ENCODE data around the gene CD300LF. TPM values are rescaled to one million over a fixed set of nuclear protein-coding genes. Genes with fewer than 3 reads are reported as not detected.

The CD300LF gene
- total and polyA plus RNA-seq, 2 donors from 2014 or later: 0.49 to 3.1 TPM

DNA sequence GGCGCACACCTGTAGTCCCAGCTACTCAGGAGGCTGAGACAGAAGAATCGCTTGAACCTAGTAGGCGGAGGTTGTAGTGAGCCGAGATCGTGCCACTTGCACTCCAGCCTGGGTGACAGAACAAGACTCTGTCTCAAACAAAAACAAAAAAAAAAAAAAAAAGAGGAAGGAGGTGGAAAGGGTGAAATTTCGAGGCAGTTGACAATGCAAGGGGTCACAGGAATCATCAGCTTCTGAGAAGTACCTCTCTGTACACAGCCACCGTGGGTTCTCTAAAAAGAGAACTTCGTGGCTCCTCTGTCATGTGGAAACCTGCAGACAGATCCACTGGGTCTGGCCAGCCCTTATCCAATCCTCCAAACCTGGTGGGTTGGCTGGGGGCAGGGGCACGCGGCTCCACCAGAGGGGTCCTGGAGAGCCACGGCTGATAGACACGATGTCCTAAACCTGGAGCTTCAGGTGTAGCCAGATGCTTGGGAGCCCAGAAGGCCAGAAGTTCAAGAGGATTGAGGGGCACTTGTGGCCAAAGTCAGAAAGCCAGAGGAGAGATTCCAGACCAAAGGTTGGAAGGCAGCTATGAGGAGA lies 540 bp upstream of the CD300LF start:
- Histone ChIP-seq H3K27ac (ENCODE audit: low read depth in 2 of 2, low read length in 2 of 2) (no peak overlapping the region), H3K9me3 (ENCODE audit: control insufficient read depth in 2 of 3, insufficient read depth in 1 of 3, low read length in 3 of 3) (no peaks in the 10 kb centered on the region), H3K4me1 (ENCODE audit: control insufficient read depth in 2 of 3, insufficient read depth in 2 of 3, low read depth in 1 of 3, low read length in 3 of 3) (no peaks in the 10 kb centered on the region), H3K4me3 (ENCODE audit: low read length in 3 of 3) (no peak overlapping the region), H3K9ac (ENCODE audit: low read length in 3 of 3) (no peak overlapping the region), H3K27me3 (ENCODE audit: control insufficient read depth, insufficient read depth, low read length) (no peaks in the 10 kb centered on the region), H3K36me3 (ENCODE audit: control insufficient read depth in 2 of 3, insufficient read depth in 3 of 3, low read length in 3 of 3) (no peaks in the 10 kb centered on the region)
- DNase-seq (peak in 1 of 5 donors; percentile 39), FAIRE-seq (no peak)
- TF ChIP-seq, protein P1, sequence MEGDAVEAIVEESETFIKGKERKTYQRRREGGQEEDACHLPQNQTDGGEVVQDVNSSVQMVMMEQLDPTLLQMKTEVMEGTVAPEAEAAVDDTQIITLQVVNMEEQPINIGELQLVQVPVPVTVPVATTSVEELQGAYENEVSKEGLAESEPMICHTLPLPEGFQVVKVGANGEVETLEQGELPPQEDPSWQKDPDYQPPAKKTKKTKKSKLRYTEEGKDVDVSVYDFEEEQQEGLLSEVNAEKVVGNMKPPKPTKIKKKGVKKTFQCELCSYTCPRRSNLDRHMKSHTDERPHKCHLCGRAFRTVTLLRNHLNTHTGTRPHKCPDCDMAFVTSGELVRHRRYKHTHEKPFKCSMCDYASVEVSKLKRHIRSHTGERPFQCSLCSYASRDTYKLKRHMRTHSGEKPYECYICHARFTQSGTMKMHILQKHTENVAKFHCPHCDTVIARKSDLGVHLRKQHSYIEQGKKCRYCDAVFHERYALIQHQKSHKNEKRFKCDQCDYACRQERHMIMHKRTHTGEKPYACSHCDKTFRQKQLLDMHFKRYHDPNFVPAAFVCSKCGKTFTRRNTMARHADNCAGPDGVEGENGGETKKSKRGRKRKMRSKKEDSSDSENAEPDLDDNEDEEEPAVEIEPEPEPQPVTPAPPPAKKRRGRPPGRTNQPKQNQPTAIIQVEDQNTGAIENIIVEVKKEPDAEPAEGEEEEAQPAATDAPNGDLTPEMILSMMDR (IDR thresholded peaks at IDR 0.05; ENCODE audit: borderline replicate concordance, extremely low read depth, insufficient read depth): no peak
- intact Hi-C loops (cut with DNase I): no loop called here

DNA sequence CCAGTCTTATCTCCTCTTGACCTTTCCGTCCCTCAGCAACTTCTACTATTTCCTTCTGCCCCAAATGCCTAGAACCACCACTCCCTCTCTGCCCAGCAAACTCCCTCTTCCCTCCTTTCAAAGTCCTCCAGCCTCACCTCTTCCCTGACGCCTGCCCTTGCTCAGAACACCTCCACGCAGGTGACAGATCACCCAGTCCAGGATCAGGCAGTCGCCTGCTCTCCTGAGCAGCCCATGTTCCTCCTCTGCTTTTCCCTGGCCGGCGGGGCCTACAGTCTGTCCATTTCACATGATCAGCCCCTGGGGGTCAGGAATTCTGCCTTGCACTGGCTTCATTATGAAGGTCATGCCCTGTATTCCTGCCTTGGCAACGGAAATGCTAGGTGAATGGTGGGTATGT lies 422 bp downstream of the CD300LF start:
- no peak overlapping the region for H3K9ac ChIP-seq (ENCODE audit: low read length in 3 of 3)
- FAIRE-seq (no peak), DNase-seq (peak in 1 of 5 donors; percentile 44)
- no peaks in the 10 kb centered on the region for H3K4me1 ChIP-seq (ENCODE audit: control insufficient read depth in 2 of 3, insufficient read depth in 2 of 3, low read depth in 1 of 3, low read length in 3 of 3)
- no peaks in the 10 kb centered on the region for H3K36me3 ChIP-seq (ENCODE audit: control insufficient read depth in 2 of 3, insufficient read depth in 3 of 3, low read length in 3 of 3)
- TF ChIP-seq, protein P1 (IDR thresholded peaks at IDR 0.05; ENCODE audit: borderline replicate concordance, extremely low read depth, insufficient read depth): no peak
- no peaks in the 10 kb centered on the region for H3K9me3 ChIP-seq (ENCODE audit: control insufficient read depth in 2 of 3, insufficient read depth in 1 of 3, low read length in 3 of 3)
- intact Hi-C loops (cut with DNase I): no loop called here
- no peak overlapping the region for H3K27ac ChIP-seq (ENCODE audit: low read depth in 2 of 2, low read length in 2 of 2)
- no peak overlapping the region for H3K4me3 ChIP-seq (ENCODE audit: low read length in 3 of 3)
- H3K27me3 ChIP-seq (ENCODE audit: control insufficient read depth, insufficient read depth, low read length): no peaks in the 10 kb centered on the region

DNA sequence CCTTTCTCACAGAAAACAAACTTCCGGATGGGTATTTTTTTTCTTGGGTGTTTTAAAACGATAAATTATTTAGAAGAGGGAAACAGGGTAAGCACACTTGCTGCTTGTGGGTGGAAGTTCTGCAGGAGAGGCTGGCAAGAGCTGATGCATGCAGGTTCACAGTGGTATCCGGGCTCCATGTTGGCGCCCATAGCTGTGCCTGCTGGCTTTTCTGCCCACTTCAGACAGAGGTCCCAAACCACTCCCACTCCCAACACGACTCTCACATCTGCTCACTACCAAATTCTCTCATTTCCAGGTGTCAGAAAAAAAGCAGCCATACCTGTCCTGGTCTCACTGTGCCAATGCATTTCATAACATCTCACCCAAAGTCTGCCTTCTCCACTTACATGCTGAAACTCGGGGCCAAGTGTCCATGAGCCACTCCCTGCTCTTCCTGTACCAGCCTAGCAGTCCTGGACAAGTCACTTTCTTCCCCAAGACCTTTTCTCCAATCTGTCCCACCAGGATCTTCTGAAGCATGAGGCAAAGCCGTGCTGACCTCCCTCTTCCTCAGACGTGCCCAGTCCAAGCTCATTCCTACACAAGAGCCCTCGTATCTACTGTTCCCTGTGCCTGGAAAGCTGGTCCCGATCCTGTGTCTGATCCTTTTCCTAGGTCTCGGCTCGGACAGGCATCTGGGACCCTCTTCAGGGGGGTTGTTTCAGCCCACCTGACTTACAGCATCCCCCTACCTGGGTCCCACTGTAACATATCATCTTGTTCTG lies 1.5 kb downstream of the CD300LF start:
- Histone ChIP-seq H3K4me1 (ENCODE audit: control insufficient read depth in 2 of 3, insufficient read depth in 2 of 3, low read depth in 1 of 3, low read length in 3 of 3) (no peaks in the 10 kb centered on the region), H3K27ac (ENCODE audit: low read depth in 2 of 2, low read length in 2 of 2) (no peak overlapping the region), H3K9ac (ENCODE audit: low read length in 3 of 3) (no peak overlapping the region), H3K4me3 (ENCODE audit: low read length in 3 of 3) (no peak overlapping the region), H3K27me3 (ENCODE audit: control insufficient read depth, insufficient read depth, low read length) (no peaks in the 10 kb centered on the region), H3K9me3 (ENCODE audit: control insufficient read depth in 2 of 3, insufficient read depth in 1 of 3, low read length in 3 of 3) (no peaks in the 10 kb centered on the region), H3K36me3 (ENCODE audit: control insufficient read depth in 2 of 3, insufficient read depth in 3 of 3, low read length in 3 of 3) (no peaks in the 10 kb centered on the region)
- peak in 1 of 5 donors; percentile 11 for DNase-seq
- intact Hi-C loops (cut with DNase I): no loop called here
- no peak for FAIRE-seq
- TF ChIP-seq, protein P1 (IDR thresholded peaks at IDR 0.05; ENCODE audit: borderline replicate concordance, extremely low read depth, insufficient read depth): no peak

All from kidney (tissue), 14 donors.